HG02885 (cell line): ENCODE measurements around the gene COBL.

Experiments used
- ATAC-seq: cut with Tn5 transposase; IDR thresholded peaks from one replicate; pipeline ENCODE4 v1.9.1; 2021; ENCODE audit warnings: mild to moderate bottlenecking; ENCODE audit not compliant: unreplicated experiment, poor library complexity

COBL gene

GRCh38 chr7:51307651-51308210, 8.9 kb downstream of the COBL start:
- ATAC-seq: no peak

GRCh38 chr7:51306761-51307160, 9.8 kb downstream of the COBL start:
- no peak for ATAC-seq

GRCh38 chr7:51304729-51305128, 11.9 kb downstream of the COBL start:
- no peak for ATAC-seq

- ATAC-seq: no peak
Measured at GRCh38 chr7:51303142-51303525, 13.5 kb downstream of the COBL start.

GRCh38 chr7:51301806-51302205, 14.8 kb downstream of the COBL start:
- no peak for ATAC-seq

GRCh38 chr7:51300762-51301674, 15.6 kb downstream of the COBL start:
- no peak for ATAC-seq

GRCh38 chr7:51299391-51300133, 17.0 kb downstream of the COBL start:
- ATAC-seq: no peak

- ATAC-seq: no peak
Measured at GRCh38 chr7:51298912-51299311, 17.7 kb downstream of the COBL start.

- no peak for ATAC-seq
Measured at GRCh38 chr7:51297986-51298385, 18.6 kb downstream of the COBL start.

- no peak for ATAC-seq
Measured at GRCh38 chr7:51295440-51296245, 21.0 kb downstream of the COBL start.

GRCh38 chr7:51292596-51292995, 24.0 kb downstream of the COBL start:
- ATAC-seq: no peak

GRCh38 chr7:51290702-51291540, 25.7 kb downstream of the COBL start:
- ATAC-seq: no peak

- ATAC-seq: no peak
Measured at GRCh38 chr7:51290304-51290637, 26.3 kb downstream of the COBL start.

GRCh38 chr7:51289623-51290303, 26.8 kb downstream of the COBL start:
- no peak for ATAC-seq

GRCh38 chr7:51288896-51289622, 27.6 kb downstream of the COBL start:
- no peak for ATAC-seq

- no peak for ATAC-seq
Measured at GRCh38 chr7:51286401-51286800, 30.2 kb downstream of the COBL start.

GRCh38 chr7:51280156-51280555, 36.5 kb downstream of the COBL start:
- no peak for ATAC-seq

GRCh38 chr7:51279391-51280023, 37.1 kb downstream of the COBL start:
- ATAC-seq: no peak
